NB4 (cell line): Measurements from ENCODE around the gene NKG7.

ENCODE experiments used
- DNase-seq: peaks from one replicate; pipeline ENCODE4 v3.0.0; 2010; ENCODE audit warnings: low read depth
- H3K4me3 ChIP-seq: one replicate; pipeline ENCODE4 v1.5.1; 2011; ENCODE audit warnings: mild to moderate bottlenecking, low read depth, low read length, moderate library complexity
- MAX ChIP-seq: IDR thresholded peaks from 2 replicates; pipeline ENCODE4 v1.6.1; 2011; ENCODE audit warnings: low read depth, low read length
- MYC ChIP-seq: IDR thresholded peaks from 2 replicates; pipeline ENCODE4 v1.6.1; 2011; ENCODE audit warnings: low read depth, low read length
- POLR2A ChIP-seq: IDR thresholded peaks from 2 replicates; pipeline ENCODE4 v1.6.1; 2011; ENCODE audit warnings: mild to moderate bottlenecking; ENCODE audit not compliant: insufficient read length; ENCODE audit errors: extremely low read depth
- TF ChIP-seq, protein P1 (sequence below): IDR thresholded peaks from one replicate; pipeline ENCODE4 v1.5.1; 2012; ENCODE audit warnings: low read depth, low read length

The NKG7 gene

GRCh38 chr19:51341066-51341465, 31.4 kb downstream of the NKG7 start:
- DNase-seq, result no peak
- no peak overlapping the region for H3K4me3 ChIP-seq
- no peak for TF ChIP-seq MYC
- no peak for TF ChIP-seq MAX
- TF ChIP-seq, protein P1, sequence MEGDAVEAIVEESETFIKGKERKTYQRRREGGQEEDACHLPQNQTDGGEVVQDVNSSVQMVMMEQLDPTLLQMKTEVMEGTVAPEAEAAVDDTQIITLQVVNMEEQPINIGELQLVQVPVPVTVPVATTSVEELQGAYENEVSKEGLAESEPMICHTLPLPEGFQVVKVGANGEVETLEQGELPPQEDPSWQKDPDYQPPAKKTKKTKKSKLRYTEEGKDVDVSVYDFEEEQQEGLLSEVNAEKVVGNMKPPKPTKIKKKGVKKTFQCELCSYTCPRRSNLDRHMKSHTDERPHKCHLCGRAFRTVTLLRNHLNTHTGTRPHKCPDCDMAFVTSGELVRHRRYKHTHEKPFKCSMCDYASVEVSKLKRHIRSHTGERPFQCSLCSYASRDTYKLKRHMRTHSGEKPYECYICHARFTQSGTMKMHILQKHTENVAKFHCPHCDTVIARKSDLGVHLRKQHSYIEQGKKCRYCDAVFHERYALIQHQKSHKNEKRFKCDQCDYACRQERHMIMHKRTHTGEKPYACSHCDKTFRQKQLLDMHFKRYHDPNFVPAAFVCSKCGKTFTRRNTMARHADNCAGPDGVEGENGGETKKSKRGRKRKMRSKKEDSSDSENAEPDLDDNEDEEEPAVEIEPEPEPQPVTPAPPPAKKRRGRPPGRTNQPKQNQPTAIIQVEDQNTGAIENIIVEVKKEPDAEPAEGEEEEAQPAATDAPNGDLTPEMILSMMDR, result no peak
- TF ChIP-seq POLR2A, result no peak

DNA sequence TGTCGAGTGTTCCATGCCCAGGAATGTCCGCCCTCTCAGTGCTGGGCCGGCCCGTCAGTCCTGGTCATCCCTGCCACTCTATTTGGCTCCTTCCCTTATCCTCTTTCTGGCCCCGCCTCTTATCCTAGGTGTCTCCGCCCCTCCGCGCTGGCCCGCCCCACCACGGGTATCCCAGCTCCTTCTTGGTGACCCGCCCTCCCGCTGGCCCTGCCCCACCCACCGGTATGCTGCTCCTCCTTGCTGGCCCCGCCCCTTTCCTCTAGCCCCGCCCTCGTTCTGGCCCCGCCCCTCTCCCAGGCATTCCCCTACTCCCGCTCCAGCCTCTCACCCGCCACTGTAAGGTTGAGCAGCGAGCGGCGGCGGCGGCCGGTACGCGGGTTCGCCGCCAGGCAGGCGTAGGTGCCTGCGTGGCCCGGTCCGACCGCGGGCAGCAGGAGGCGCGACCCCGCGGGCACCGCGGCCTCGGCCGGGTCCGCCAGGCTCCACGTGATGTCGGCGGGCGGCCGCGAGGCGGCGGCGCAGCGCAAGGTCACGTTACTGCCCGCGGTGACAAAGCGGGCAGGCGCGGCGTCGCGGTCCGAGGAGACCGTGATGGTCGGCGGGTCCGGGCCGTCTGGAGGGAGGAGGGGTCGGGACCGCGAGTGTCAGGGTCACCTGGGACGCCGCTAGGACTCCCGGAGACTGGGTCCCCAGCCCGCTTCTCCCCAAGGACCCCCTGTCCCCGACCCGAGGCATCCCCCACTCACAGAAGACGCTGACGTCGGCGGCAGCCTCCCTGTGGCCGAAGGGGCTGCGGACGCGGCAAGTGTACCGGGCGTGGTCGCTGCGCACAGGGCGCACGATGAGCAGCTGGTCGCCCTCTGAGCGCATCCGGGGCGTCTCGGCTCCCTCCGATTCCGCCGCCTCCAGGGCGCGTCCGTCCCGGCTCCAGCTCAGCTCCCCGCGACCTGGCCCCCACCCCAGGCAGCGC, 32.5 kb downstream of the NKG7 start:
- H3K4me3 ChIP-seq, result peak overlapping the region; percentile 53
- TF ChIP-seq, protein P1, result no peak
- TF ChIP-seq MAX (peak; percentile 70), MYC (peak; percentile 71; the same call in 1 of the 2 replicates)
- peak; percentile 94 for DNase-seq

GRCh38 chr19:51339313-51339686, 33.2 kb downstream of the NKG7 start:
- no peak for DNase-seq
- no peak for TF ChIP-seq POLR2A
- no peak for TF ChIP-seq MAX
- TF ChIP-seq MYC, result no peak
- H3K4me3 ChIP-seq, result peak overlapping the region; percentile 53

GRCh38 chr19:51338563-51339312, 33.7 kb downstream of the NKG7 start:
- DNase-seq, result peak; percentile 83
- TF ChIP-seq MAX, result peak; percentile 53; the same call in 1 of the 2 replicates
- 0 out of 2 replicates have a peak, but pooled peaks have one; percentile 20 for TF ChIP-seq MYC
- TF ChIP-seq, protein P1, result peak; percentile 63
- no peak for TF ChIP-seq POLR2A
- H3K4me3 ChIP-seq, result peak overlapping the region; percentile 53

GRCh38 chr19:51337861-51338562, 34.4 kb downstream of the NKG7 start:
- no peak for DNase-seq
- H3K4me3 ChIP-seq, result peak overlapping the region; percentile 25
- TF ChIP-seq MAX (no peak), MYC (no peak), POLR2A (no peak)
- TF ChIP-seq, protein P1, result no peak
